T-helper 2 cell (primary cell): ENCODE results near the gene RNASE7.

Source experiments
- DNase-seq, 5 experiments: peaks; one replicate each; pipeline versions ENCODE4 v3.0.0 to v3.0.0-alpha.2; 2012 to 2022

RNASE7 gene

GRCh38 chr14:21043974-21044618 is 1.9 kb downstream of the RNASE7 start:
- peak in 2 of 5 experiments; percentile 9 to 26 for DNase-seq

GRCh38 chr14:21047378-21047781 is 5.2 kb downstream of the RNASE7 start:
- DNase-seq: no peak

GRCh38 chr14:21048638-21049037 is 6.5 kb downstream of the RNASE7 start:
- DNase-seq: no peak

GRCh38 chr14:21049271-21049673 is 7.1 kb downstream of the RNASE7 start:
- no peak for DNase-seq

GRCh38 chr14:21050597-21050996 is 8.4 kb downstream of the RNASE7 start:
- DNase-seq: no peak

- no peak for DNase-seq
Observed at GRCh38 chr14:21053184-21054122, 11.3 kb downstream of the RNASE7 start.

GRCh38 chr14:21054123-21054767 is 12.1 kb downstream of the RNASE7 start:
- DNase-seq: peak in 1 of 5 experiments; percentile 46

- DNase-seq: no peak
Observed at GRCh38 chr14:21054768-21055145, 12.6 kb downstream of the RNASE7 start.

- DNase-seq: no peak
Observed at GRCh38 chr14:21055432-21056117, 13.4 kb downstream of the RNASE7 start.

- no peak for DNase-seq
Observed at GRCh38 chr14:21056520-21057163, 14.5 kb downstream of the RNASE7 start.

GRCh38 chr14:21057803-21058675 is 15.9 kb downstream of the RNASE7 start, which contains the start of gene RNASE8:
Gene RNASE8, plus strand, starts transcription at chr14:21057822. Its CDS starts 71 bp downstream, at chr14:21057893.
- DNase-seq: no peak

GRCh38 chr14:21058903-21059302 is 16.7 kb downstream of the RNASE7 start:
- DNase-seq: no peak

GRCh38 chr14:21059842-21060613 is 17.9 kb downstream of the RNASE7 start:
- DNase-seq: no peak

- DNase-seq: no peak
Observed at GRCh38 chr14:21060614-21061346, 18.6 kb downstream of the RNASE7 start.

- DNase-seq: no peak
Observed at GRCh38 chr14:21061347-21061668, 19.1 kb downstream of the RNASE7 start.

GRCh38 chr14:21063479-21063878 is 21.3 kb downstream of the RNASE7 start:
- no peak for DNase-seq

- DNase-seq: peak in 1 of 5 experiments; percentile 27
Observed at GRCh38 chr14:21066882-21067502, 24.8 kb downstream of the RNASE7 start.

- peak in 3 of 5 experiments; percentile 44 to 49 (median 49) for DNase-seq
Observed at GRCh38 chr14:21068521-21069387, 26.6 kb downstream of the RNASE7 start.
